Cardiac fibroblast (primary cell): ENCODE data around the gene HMMR.

Experiments used
- DNase-seq, 2 donors: peaks; one replicate each; pipeline versions ENCODE4 v3.0.0 to v3.0.0-alpha.2; 2010; ENCODE audit warnings: low read depth in 2 of 2
- H3K4me3 ChIP-seq, 2 donors: replicated peaks in 1 of 2; 1 replicate in 1 of 2; 2 replicates in 1 of 2; pipeline ENCODE4 v1.5.1; 2011; ENCODE audit warnings: low read depth in 2 of 2, low read length in 2 of 2, mild to moderate bottlenecking in 2 of 2, moderate library complexity in 1 of 2
- TF ChIP-seq, protein P1 (sequence below): IDR thresholded peaks from one replicate; pipeline ENCODE4 v1.5.1; 2011; ENCODE audit warnings: low read depth, mild to moderate bottlenecking, low read length, inconsistent platforms

Gene HMMR

DNA sequence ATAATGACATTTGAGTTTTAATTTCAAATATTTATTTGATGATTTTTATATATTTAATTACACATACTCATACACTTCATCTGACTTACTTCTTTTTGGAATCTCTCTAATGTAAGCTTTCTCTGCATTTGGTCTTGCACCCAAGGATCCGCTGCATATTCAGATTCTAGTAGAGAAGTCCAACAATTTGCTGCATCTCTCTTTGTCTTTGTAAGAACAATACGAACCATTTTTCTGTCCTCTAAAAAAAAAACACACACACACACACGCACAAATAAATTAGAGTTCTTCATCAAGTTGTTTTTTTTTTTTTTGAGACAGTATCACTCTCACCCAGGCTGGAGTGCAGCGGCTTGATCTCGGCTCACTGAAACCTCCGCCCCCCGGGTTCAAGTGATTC, 3.6 kb upstream of the HMMR start:
- TF ChIP-seq, protein P1, sequence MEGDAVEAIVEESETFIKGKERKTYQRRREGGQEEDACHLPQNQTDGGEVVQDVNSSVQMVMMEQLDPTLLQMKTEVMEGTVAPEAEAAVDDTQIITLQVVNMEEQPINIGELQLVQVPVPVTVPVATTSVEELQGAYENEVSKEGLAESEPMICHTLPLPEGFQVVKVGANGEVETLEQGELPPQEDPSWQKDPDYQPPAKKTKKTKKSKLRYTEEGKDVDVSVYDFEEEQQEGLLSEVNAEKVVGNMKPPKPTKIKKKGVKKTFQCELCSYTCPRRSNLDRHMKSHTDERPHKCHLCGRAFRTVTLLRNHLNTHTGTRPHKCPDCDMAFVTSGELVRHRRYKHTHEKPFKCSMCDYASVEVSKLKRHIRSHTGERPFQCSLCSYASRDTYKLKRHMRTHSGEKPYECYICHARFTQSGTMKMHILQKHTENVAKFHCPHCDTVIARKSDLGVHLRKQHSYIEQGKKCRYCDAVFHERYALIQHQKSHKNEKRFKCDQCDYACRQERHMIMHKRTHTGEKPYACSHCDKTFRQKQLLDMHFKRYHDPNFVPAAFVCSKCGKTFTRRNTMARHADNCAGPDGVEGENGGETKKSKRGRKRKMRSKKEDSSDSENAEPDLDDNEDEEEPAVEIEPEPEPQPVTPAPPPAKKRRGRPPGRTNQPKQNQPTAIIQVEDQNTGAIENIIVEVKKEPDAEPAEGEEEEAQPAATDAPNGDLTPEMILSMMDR: no peak
- DNase-seq: no peak
- H3K4me3 ChIP-seq: no peak overlapping the region

DNA sequence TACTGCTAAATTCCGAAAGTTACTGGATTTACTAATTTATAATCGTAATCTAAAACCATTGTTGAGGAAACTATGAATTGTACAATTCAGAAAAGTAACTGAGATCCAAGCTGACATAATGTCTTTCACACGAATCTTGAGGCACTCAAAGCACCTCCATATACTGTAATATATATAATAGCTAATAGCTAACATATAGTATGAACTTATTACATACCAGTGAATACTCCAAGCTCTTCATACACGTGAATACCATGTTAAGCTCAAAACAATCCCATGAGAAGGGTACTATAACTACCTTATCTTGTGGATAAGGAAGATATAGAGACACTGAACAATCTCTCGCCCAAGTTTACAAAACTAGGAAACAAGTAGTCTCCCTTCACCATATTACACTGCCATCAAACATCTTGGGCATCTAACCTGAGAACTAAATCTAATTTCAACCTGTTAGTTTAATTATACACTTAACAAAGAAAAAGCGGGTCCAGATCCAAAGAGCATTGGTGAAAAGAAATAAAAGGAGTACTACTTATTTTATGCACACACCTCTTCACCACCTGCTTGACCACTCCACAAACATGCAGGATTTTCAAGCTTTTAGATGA, 1.6 kb upstream of the HMMR start:
- peak overlapping the region; percentile 74 to 80 for H3K4me3 ChIP-seq
- DNase-seq: no peak
- TF ChIP-seq, protein P1: no peak

DNA sequence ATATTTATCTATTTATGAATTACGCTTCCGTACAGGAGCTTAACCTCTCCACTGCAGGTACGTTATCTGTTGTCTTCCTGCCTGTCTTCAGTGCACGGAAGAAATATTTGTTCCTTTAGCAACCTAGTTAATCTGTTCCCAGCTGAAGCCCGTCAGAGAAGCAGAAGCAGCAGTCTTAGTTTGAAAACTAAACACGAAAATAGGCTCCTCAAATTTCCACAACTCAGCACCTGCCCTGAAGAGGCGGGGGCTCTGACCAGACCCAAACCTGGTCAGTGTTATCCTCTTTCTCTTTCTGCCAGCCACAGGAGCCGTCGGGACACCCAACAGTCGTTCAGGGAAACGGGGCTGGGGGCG, 992 bp upstream of the HMMR start:
- TF ChIP-seq, protein P1: no peak
- DNase-seq: no peak
- H3K4me3 ChIP-seq: peak overlapping the region; percentile 74 to 80

DNA sequence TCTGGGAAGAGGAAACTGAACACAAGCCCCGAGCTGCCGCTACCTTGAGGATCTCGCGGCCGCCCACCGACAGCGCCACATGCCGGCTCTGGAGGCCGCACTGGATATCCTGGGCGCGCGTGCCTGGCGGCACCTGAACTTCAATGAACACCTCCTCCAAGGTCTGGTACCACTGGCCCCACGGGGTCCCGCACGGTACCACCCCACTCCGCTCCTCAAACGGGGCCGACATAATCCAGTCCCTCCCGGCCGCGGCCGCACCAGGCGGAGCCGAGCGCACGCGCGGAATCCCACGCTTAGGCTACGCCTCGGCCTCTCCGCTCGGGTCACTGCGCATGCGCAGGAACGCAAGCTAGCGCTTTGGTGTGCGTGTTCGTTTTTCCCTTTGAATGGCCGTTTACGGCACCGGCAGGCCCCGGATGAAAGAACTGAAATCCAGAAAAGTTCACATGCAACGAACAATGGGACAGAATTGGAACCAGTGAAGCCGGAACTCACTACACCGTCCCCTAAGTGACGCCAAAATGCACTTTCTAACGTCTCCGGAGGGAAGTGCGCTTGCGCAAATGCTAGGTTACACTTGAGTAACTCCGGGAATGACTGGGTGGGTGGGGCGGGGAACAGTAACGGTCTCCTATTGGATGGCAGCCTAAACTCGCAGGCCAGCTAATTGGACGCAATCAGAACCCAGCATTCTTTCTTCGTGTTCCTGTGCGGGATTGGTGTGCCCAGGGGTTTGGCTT, 442 bp upstream of the HMMR start, which contains the start of gene NUDCD2:
Gene NUDCD2 (minus strand): TSS at position 284 of the 743 bp plus-strand sequence. CDS start 52 bp downstream, at position 232.
- peak; percentile 99 for DNase-seq
- TF ChIP-seq, protein P1: peak; percentile 21
- peak within 1 kb of the TSS; percentile 74 to 80 for H3K4me3 ChIP-seq

DNA sequence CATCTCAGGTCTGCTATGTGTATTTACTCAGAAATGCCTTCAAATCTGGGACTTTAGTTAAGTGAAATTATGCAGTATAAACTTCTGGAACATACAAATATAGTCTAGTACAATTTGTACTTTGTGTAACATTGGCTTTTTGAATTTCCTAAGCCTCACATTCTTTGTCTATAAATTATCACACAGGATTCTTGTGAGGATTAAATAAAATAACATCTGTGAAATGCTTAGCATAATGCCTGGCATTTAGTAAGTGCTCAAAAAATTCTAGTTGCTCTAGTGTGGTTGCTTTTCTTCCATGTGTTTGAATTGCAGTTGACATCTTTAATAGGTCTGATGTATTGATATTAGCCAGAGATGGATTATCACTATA, 2.6 kb downstream of the HMMR start:
- DNase-seq: peak; percentile 3 to 21
- TF ChIP-seq, protein P1: no peak
- no peak overlapping the region for H3K4me3 ChIP-seq

DNA sequence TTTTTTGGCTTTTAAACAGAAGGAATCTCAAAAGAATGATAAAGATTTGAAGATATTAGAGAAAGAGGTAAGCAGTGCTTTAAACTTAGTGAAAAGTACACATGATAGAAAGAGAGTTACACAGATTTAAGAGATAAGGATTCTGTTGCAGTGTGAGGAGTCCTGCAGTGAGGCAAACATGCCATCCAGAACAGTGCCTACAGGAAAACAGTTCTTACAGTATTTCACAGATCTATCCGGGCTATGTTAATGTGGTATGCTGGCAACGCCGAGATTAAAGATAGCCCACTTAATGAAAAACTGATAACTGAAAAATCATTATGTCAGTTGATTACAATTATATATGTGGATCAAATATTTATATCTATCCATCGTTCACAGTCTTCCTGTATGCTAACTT, 7.2 kb downstream of the HMMR start:
- TF ChIP-seq, protein P1: no peak
- no peak overlapping the region for H3K4me3 ChIP-seq
- no peak for DNase-seq
